Middle frontal gyrus (tissue), 1 donor: Measurements from ENCODE around the gene TIAM2.

Experiments used
- DNase-seq: peaks from one replicate; pipeline ENCODE4 v3.0.0-alpha.2; 2015; ENCODE audit warnings: low spot score; ENCODE audit errors: extremely low spot score

The TIAM2 gene

DNA sequence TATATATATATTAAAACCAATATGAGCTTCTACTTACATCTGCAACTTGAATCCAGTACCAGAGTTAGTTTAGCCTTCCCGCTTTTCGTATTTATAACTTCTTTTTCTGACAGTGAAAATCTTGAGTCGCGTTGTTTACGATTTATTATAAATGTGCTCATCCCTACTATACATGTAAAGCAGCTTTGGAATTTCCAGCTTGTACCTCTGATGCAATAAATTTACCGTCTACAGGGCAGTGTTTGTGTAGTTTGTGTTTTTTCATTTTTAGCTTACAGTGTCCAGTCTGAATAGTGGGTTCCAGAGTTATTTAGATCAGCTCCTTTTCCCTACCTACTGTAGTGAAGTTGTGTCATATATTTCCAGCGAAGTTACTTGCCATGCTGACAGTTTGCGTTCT lies 66.3 kb downstream of the TIAM2 start:
- DNase-seq, result no peak

DNA sequence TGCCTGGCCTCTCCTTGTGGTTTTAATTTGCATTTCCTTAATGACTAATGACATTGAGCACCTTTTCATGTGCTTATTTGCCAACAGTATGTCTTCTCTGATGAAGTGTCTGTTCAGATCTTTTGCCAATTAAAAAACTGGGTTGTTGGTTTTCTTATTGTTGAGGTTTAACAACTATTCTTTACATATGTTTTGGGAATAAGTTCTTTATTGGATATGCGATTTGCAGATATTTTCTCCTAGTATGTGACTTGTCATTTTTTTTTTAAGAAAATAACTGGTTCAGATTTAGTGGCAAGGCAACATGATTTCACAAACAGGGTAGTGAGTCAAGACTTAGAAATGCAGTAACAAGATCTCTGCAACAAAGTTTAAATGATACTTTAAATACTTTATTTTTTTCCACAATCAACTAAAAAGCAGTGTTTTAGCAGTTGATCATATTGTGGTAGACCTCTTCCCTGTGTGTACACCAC lies 67.8 kb downstream of the TIAM2 start:
- no peak for DNase-seq

DNA sequence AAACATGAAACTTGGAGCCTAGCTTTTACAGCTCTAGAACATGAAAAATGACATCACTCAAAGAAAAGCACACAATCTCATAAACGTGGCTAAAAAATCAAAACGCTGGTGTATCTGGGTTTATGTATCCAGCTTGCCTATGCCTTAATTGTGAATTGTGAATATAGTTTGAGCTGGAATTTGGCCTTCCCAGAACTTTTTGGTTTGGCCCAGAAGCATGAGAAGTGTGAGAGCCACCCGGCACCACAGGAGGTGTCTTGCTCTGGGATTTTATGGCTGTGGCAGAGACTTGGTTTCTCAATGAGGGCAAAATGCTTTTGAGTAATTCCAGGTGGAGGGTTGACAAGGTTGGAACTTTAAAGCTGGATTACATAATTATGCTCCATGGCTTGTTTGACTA lies 69.2 kb downstream of the TIAM2 start:
- DNase-seq, result no peak

DNA sequence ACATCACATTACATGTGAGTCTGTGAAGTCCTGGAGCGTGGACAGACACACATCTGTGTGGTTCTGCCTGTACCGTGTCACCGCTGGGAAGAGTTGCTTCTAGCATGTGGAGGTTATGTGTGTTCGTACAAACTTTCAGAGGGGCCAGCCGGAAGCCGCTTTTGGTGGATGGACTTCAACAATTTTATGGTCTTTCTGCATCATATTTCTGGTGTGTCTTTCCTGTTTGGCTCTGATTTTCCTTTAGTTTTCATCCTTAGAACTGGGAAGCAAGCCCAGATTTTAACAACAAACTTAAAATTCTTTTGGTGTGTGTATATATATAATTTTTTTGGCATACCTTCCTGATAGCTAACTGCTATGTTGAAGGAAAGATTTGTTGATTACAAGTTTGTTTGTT lies 71.2 kb downstream of the TIAM2 start:
- DNase-seq, result no peak

DNA sequence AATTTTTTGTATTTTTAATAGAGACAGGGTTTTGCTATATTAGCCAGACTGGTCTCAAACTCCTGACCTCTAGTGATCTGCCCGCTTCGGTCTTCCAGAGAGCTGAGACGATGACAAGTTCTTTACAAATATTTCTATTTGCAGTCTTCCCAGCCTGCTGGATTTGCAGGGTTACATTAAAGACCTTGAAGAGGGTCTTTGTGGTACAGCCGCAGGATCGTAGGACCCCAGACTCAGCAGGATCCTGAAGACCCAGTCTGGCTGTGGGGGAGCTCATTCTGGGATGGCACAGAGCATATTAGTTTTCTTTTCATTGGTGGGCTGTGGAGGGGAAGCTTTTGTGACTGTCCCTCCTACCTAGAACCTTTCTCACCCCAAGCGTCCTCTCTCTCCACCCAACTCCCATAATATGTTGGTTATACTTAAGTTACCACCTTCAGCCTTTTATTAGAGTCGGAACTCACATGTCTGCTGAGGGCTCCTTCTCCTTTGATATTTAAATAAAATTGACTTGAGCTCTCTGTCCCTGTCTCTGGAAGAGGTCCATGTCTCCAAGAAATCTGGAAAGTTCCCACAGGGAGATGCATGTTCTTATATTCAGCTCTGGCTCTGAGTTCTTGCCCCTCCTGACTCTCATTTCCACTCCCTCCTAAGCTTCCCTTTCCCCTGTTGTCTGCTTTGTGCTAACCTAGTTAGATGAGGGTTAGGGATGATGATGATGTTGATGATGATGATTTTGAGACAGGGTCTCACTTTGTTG lies 72.0 kb downstream of the TIAM2 start:
- no peak for DNase-seq

DNA sequence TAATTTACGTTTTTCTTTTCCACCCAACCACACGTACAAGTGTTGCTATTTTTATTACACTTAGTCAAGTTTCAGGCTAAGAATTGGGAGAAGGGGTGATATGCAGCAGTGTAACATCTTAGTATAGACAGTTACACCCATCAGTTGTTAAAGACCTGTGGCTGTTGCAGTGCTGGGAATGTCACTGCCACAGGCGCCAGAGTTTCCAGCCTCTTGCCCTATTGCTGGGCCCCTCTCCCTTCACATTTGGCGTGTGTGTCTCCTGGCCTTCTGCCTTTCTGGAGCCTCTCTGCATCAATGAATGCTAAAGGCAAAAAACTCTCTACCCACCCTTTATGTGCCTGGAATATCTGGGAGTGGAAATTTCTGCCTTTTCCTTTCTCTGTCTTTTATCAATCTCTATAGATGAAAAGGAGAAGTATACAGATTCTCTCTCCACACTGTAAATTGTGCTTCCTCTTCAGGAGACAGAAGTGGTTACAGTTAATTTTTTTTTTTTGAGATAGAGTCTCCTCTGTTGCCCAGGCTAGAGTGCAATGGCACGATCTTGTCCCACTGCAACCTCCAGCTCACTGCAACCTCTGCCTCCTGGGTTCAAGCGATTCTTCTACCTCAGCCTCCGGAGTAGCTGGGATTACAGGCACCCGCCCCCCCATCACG lies 73.0 kb downstream of the TIAM2 start:
- DNase-seq, result no peak

DNA sequence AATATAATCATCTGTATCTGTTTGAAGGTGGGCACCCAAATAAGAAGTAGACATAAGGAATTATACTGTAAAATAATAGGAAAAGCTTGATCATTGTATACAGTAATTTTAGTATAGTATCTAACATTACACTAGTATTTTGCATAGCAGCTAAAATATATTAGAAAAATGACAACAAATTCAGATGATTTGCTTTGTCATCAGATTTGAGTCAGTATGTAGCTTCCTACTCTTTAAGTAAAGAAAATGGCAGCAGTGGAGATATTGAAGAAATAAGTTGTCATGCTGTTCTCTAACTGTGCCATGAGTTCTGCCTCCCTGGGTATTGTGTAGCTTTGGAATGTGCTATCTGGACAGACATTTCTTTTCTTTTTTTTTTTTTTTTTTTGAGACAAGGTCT lies 74.4 kb downstream of the TIAM2 start:
- DNase-seq, result no peak

DNA sequence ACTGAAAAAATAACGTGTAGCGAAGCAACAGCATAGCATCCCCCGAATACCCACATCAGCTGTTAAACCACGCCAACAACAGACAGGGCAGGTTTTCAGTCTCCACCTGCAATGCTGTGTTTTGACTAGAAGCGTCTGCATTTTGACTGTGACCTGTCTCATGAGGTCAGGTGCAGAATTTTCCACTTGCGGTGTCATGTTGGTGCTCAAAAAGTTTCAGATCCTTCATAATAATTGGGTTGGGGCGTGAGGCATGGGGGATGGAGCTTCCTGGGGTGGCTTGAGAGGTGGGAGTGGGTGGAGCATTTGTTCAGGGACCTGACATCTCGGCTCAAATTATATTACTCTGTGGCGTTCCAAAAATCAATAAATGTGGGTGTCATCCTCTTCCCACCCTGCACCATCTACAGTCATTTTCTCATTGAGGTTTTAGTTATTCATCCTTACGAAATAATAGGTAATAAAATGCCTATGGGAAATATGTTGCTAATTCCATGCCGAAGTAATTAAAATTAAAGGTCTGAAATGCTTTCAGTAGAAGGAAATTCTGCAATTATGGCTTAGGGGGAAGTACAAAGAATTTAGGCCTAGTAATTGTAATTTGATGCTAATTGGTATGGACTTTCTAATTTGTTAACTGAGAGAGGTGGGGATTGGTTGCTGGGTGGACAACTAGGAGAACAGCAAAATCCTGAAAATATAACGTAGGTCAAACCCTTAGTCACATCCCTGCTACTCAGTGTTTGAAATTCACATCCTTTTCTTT lies 81.0 kb downstream of the TIAM2 start:
- DNase-seq, result no peak

DNA sequence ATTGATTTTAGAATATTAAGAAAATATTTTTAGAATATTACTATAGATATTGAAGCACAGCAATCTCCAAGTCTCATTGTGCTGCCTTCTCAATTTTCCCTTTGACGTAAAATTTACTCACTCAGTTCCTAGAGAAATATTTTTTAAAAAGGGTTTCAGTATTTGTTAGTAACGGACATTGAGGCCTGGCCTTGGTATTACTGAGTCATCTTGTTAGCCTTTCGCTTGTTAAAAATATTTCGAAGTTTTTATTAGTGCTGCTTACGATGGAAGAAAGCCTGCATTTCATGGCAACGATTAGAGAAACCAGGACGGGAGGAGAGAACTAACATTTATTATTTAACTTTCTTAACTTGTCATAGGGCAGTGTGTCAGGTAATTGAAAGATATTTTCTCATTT lies 82.2 kb downstream of the TIAM2 start:
- no peak for DNase-seq

DNA sequence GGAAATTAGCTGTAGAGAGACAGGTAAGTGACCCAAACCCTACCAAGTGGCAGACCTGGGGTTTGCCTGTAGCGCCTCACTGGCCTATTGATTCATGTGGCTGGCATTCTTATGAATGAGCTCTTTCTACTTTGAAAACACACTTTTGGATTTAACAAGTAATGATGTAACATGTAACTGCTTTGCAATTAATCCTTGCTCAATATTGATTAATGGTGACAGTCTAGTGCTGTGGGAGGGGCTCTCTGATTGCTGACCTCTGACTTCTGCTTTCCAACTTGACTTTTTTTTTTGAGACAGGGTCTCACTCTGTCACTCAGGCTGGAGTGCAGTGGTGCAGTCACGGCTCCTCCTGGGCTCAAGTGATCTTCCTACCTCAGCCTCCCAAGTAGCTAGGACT lies 82.7 kb downstream of the TIAM2 start:
- no peak for DNase-seq

DNA sequence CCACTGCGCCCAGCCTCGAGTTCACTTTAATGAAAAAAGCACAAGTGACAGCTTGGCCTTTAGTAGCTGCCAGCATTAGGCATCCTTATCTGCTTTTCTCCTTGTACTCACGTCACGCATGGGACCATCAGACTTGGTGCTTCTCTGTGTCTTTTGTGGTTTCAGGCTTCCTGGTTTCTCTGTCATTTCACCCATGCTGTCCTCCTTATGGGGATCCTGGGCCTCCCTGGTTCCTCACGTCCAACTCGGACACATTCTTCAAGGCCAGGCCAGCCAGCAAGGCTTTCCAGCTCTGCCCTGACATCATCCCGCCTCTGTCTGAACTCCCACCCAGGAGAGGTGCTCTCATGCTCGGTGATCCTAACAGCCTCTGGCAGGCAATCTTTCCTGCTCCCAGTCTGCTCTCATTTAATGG lies 83.2 kb downstream of the TIAM2 start:
- no peak for DNase-seq

DNA sequence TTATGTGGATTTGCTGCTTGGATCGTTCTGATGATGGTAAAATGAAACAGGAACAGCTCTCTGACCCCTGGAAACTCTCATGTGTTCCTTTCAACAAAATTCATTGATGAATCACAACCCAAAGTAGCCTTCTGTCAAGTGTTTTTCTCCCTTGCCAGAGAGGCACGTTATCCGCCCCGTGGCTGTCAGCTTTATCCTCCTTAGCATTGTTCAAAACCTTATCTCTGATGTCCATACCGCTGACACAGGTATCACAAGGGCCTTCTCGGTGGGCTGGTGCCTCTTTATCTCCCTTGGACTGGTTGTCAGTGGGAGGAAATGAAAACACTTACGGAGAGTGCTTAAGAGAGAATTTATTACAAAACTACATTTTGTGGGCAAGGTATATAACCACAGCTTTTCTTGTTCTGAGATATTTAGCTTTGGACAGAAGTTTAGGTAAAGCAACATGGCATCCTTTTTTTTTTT lies 84.9 kb downstream of the TIAM2 start:
- no peak for DNase-seq

DNA sequence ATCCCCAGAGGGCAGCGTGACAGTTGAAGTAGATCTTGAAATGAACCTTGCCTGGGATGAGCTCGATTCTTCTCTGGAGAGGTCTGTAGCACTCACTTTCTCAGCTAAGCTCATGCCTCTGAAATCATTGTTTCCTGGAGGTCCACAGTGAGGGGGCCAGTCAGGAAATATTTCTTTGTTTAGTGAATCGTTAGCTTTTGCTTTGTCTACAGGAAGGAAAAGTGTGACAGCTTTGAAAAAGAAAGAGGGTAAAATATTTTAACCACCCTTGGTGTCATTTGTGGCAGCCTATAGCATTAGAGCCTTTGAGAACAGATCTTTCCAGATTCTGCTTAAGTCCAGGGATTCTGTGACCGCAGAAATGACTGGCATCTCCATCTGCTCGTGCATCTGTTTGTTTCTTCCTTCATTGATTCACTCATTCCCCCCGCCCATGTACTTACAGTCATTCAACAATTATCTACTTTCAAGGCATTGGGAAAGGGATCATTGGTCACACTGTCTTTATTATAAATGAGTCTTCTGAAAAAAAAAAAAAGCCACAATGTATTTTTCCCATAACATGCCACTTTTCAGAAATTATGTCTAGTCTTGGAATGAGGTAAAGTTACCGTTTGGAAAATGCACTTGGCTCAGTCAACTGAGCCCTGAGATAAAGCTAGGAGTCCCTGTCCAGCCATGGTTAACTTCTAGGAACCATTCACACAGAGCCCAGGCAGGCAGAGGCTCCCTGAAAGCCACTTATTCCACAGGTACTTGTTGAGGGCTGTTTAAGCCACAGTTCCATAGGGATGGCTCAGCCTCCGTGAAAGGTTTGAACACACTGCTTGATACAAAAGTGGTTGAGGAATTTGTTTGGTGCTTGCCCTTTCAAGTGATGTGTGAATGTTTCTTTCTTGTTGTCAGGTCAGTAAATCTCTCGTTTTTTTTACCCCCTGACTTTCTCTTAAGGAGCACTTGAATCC lies 86.0 kb downstream of the TIAM2 start:
- DNase-seq, result no peak

DNA sequence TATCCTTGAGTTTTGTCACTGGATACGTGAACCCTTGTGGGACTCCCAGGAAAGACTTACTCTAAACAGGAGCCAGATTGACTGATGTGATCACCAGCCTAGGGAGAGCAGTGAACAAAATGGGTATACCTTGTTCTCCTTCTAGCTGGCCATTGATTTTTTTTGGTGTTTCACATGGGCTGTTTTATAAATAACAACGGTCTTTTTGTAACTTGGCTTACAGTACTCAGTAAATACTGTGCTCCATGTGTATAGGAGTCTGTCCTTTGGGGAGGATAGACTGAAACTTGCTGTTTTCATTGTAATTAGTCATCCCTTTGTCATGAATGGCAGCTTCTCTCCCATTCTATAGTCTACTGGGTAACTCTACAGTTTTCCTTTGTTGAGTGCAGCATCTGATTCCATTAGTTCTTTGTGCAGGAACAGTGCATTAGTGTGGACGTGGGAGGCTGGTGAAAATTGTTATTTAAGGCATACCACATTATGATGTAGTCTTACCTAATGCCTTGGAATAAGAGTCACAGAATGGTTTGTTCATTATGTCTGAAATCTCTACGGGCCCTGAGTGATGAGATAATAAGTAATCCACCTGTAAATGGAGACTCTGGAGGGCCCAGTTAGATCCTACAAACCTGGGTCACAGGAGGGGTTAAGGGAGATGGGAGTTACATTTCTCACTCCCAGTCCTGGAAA lies 89.5 kb downstream of the TIAM2 start:
- no peak for DNase-seq

DNA sequence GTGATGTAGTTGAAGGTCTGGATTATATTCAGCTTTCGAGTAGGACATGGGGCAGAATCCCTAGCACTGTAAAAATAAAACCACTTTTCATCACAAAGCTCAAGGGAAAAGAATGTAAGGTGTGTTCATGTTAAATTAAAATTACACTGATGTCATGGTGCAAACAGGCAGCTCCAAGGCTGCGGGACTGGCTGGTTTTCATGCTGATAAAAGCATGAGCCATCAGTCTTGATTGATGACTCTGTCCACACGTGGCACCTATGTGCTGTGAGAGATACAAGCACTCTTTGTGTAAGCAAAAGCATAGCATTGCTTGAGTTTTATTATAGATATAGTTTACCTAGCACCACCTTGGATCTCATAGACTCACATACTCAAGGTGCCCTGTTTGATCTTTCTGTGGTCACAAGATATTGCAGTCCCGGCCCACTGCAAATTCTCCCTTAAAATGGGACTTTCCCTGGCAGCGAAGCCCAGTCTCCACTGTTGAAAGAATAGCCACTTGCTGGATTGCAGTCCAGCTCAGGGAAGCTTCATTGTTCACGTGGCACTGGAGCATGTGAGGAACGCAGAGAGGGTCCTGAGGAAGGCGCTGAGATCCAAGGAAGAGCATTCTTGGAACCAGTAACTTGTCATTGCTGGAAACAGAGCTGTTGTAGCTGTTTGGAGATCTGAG lies 90.6 kb downstream of the TIAM2 start:
- no peak for DNase-seq

DNA sequence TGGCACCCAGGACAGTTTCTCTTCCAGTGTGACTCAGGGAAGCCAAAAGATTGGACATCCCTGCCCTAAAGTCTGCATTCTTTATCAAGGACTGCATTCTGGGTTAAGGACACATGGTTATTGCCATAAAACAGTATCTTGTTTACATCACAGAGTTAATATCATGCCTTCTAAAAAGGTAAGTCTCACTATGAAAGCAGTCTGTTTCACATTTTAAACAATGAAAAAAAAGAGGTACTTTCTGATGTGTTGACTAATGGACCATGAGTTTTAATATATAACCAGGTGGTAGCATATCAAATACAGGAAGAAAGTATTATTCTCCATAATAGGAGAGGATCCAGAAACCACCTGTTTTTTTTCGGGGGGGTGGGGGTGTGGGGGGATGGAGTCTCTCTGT lies 93.7 kb downstream of the TIAM2 start:
- no peak for DNase-seq

DNA sequence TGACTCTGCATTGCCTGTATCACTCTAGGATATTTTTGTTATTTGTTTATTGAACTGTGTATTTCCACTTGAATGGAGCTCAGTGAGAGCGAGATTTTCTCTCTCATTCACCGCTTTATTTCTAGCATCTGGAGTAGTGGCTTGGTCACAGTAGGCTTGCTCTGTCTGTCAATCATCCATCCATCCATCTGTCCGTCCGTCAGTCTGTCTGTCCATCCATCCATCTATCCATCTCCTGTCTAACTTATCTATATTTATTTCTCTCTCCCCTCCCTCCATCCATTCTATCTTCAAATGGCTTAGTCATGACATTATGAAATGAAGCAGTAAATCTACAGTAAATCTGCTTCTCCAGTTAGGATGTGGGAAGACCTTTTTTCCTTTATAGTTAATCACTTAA lies 94.6 kb downstream of the TIAM2 start:
- DNase-seq, result no peak

DNA sequence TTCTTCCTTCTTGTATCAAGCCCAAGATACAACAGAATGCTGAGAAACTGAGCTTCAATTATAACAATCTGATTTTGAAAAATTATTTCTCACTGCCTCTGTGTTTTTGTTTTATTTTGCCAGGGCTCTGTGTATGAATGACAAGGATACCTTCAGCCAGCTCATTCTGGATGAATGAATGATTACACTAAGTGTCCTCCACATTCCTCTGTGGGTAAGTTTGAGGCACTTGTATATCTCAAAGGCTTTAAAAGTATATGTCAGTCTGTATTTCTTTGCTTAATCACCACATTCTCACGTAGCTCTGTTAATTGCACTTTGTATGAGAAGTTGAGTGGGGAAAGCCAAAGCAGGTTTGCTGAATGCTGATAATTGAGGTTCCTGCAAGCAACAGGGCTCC lies 95.1 kb downstream of the TIAM2 start:
- DNase-seq, result no peak

DNA sequence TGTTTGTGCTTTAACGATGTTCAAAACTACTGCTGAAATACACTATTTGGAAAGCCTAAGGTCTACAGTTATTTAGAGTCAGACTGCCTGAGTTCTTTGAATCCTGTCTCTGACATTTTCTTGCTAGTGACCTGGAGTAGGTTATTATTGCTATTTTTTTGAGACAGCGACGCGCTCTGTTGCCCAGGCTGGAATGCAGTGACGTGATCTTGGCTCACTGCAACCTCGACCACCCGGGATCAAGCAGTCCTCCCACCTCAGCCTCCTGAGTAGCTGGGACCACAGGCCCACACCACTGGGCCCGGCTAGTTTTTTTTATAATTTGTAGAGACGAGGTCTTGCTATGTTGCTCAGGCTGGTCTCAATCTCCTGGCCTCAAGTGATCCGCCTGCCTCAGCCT lies 96.6 kb downstream of the TIAM2 start:
- no peak for DNase-seq

DNA sequence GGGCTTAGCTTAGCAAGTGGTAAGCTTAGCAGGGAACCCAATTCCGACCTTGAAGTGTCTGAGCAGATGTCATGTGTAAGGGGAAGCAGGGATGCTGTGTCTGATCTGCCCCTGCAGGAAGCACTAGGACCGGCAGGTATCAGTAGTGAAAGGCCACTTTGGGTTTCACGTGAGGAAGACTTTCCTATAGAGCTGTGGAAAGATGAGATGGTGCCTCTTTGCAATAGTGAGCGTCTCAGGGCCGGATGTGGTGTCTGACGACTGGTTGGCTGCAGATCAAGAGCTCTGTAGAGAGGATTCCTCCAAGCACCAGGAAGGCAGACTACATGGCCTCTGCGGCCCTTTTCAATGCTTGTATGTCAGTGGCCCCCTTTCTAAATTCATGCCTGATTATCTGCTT lies 98.3 kb downstream of the TIAM2 start:
- no peak for DNase-seq
